GM06990 (cell line): ENCODE measurements around the gene TAF12.

Experiments
- DNase-seq: peaks from one replicate; pipeline ENCODE4 v3.0.0-alpha.2; 2011; ENCODE audit not compliant: insufficient read length; ENCODE audit errors: extremely low read depth
- H3K27me3 ChIP-seq: replicated peaks from 2 replicates; pipeline ENCODE4 v1.6.0; 2011; ENCODE audit warnings: low read length; ENCODE audit not compliant: control insufficient read depth, insufficient read depth
- H3K36me3 ChIP-seq: 2 replicates; pipeline ENCODE4 v1.5.1; 2011; ENCODE audit warnings: low read length; ENCODE audit not compliant: control insufficient read depth, insufficient read depth
- H3K4me3 ChIP-seq: replicated peaks from 2 replicates; pipeline ENCODE4 v1.5.1; 2011; ENCODE audit warnings: low read depth, mild to moderate bottlenecking, control low read depth, low read length
- TF ChIP-seq, protein P1 (sequence below): IDR thresholded peaks from 2 replicates; pipeline ENCODE4 v1.5.1; 2011; ENCODE audit warnings: low read length, control low read depth, mild to moderate bottlenecking, inconsistent platforms; ENCODE audit not compliant: insufficient read depth, poor library complexity, severe bottlenecking

The TAF12 gene

GRCh38 chr1:28644494-28644893 is 1.6 kb upstream of the TAF12 start:
- H3K27me3 ChIP-seq, result no peaks in the 10 kb centered on the region
- DNase-seq, result no peak
- H3K4me3 ChIP-seq, result no peak overlapping the region
- TF ChIP-seq, protein P1, sequence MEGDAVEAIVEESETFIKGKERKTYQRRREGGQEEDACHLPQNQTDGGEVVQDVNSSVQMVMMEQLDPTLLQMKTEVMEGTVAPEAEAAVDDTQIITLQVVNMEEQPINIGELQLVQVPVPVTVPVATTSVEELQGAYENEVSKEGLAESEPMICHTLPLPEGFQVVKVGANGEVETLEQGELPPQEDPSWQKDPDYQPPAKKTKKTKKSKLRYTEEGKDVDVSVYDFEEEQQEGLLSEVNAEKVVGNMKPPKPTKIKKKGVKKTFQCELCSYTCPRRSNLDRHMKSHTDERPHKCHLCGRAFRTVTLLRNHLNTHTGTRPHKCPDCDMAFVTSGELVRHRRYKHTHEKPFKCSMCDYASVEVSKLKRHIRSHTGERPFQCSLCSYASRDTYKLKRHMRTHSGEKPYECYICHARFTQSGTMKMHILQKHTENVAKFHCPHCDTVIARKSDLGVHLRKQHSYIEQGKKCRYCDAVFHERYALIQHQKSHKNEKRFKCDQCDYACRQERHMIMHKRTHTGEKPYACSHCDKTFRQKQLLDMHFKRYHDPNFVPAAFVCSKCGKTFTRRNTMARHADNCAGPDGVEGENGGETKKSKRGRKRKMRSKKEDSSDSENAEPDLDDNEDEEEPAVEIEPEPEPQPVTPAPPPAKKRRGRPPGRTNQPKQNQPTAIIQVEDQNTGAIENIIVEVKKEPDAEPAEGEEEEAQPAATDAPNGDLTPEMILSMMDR, result no peak
- no peaks in the 10 kb centered on the region for H3K36me3 ChIP-seq

DNA sequence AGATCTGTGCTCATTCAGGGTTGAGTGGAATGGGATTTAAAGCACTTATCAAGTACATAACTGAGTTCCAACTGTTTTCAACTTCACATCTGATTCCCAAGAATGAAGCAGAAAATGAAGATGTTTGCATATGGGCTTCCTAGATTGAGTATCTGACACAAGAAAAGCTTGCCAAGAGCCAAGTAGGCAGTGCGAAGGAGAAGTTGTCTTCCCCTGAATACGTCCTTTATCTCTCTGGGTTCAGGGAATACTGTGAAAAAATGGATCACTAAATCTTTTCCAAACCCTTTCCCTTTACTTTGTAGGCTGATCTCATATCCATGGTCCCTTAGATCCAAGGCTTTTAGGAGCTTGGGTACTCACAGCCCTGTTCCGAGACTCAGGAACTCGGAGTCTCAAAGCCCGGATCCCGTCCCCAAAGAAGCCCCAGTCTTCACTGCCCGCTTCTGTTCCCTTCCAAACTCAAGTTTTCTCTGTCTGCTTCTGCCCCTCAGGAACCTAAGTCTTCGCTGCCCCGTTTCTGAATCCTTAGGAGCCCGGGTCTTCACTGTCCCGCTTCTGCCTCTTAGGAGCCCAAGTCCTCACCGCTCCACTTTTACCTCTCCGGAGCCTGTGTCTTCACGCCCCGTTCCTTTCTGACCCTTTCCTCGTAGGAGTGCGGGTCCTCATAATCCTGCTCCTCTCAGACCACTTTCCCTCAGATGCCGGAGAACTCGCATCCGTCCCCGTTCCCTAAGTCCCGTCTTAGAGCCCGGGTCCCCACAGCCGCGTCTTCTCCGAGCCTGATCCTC is 616 bp downstream of the TAF12 start:
- no peak for DNase-seq

DNA sequence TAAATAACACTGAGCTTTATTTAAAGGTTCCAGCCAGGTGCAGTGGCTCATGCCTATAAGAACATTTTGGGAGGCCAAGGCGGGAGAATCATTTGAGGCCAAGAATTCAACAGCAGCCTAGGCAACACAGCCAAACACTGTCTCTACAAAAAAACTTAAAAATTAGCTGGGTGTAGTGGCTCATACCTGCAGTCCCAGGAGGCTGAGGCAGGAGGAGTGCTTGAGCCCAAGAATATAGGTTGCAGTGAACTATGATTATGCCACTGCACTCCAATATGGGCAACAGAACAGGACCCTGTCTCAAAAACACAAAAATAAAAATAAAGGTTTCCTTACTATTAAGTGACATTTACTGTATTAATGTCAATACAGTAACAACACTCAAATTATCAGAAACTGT is 2.1 kb downstream of the TAF12 start:
- DNase-seq, result no peak
- Histone ChIP-seq H3K4me3 (no peak overlapping the region), H3K27me3 (no peaks in the 10 kb centered on the region), H3K36me3 (no peaks in the 10 kb centered on the region)
- TF ChIP-seq, protein P1, result peak; percentile 47

More for the DNA sequence above, 616 bp downstream of the TAF12 start:
- Histone ChIP-seq H3K36me3 (no peaks in the 10 kb centered on the region), H3K4me3 (peak overlapping the region; percentile 95), H3K27me3 (no peaks in the 10 kb centered on the region)
- TF ChIP-seq, protein P1, result no peak

DNA sequence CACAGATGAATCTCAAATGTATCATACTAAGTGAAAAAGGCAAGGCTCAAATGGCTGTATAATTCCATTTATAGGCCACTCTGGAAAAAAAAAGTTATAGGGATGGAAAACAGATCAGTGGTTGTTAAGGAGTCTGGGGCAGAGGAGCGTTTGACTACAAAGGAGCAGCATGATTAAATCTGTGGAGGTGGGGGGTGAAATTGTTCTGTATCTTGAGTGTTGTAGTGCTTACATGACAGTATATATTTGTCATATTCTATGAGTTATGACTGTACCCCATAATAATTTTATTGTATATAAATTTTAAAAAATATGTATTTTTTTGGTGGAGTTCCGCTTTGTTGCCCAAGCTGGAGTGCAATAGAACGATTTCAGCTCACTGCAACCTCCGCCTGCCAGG is 10.3 kb downstream of the TAF12 start:
- H3K4me3 ChIP-seq, result no peak overlapping the region
- TF ChIP-seq, protein P1, result no peak
- DNase-seq, result no peak
- no peaks in the 10 kb centered on the region for H3K27me3 ChIP-seq
- no peaks in the 10 kb centered on the region; the same call in 1 of the 2 replicates for H3K36me3 ChIP-seq

GRCh38 chr1:28631713-28632112 is 11.2 kb downstream of the TAF12 start:
- no peaks in the 10 kb centered on the region; the same call in 1 of the 2 replicates for H3K36me3 ChIP-seq
- TF ChIP-seq, protein P1, result no peak
- DNase-seq, result peak; percentile 23
- no peaks in the 10 kb centered on the region for H3K27me3 ChIP-seq
- H3K4me3 ChIP-seq, result no peak overlapping the region
